ENCODE measurements around the gene GOPC.

- TF ChIP-seq MAX (IDR thresholded peaks at IDR 0.05) (no peak), TAF1 (IDR thresholded peaks at IDR 0.05; ENCODE audit: low read depth) (no peak), YY1 (IDR thresholded peaks at IDR 0.05; ENCODE audit: low read depth) (no peak), RAD21 (IDR thresholded peaks at IDR 0.05; ENCODE audit: low read depth) (no peak), CREB1 (IDR thresholded peaks at IDR 0.05; ENCODE audit: low read depth) (no peak), TEAD4 (IDR thresholded peaks at IDR 0.05) (no peak), REST (IDR thresholded peaks at IDR 0.05; ENCODE audit: low read depth) (no peak), NFIC (IDR thresholded peaks at IDR 0.05) (no peak), EP300 (IDR thresholded peaks at IDR 0.05; ENCODE audit: borderline replicate concordance) (no peak), TCF12 (IDR thresholded peaks at IDR 0.05; ENCODE audit: low read depth) (no peak), EGR1 (IDR thresholded peaks at IDR 0.05) (no peak), USF1 (IDR thresholded peaks at IDR 0.05) (no peak), CEBPB (IDR thresholded peaks at IDR 0.05) (no peak)
Observed at GRCh38 chr6:117536317-117536716, 66.0 kb downstream of the GOPC start.
